Measurements from ENCODE around the gene OFD1. TPM values are rescaled to one million over a fixed set of nuclear protein-coding genes. Genes with fewer than 3 reads are reported as not detected.

Gene OFD1
- polyA plus RNA-seq, 6 donors from 2014 or later, result 26.5 to 60.5 (median 50.4) TPM

GRCh38 chrX:13764281-13764680, 29.7 kb downstream of the OFD1 start:
- no peak overlapping the region for H3K4me3 Mint-ChIP-seq
- peaks cover 0 to 17% (median 0%) of the 10 kb centered on the region in 3 donors for H3K27me3 Mint-ChIP-seq
- peaks cover under 1 to 38% (median 27%) of the 10 kb centered on the region in 3 donors for H3K4me1 Mint-ChIP-seq
- ATAC-seq (ENCODE audit: low read depth in 2 of 2), result no peak
- peaks cover 25 to 53% of the 10 kb centered on the region in 2 donors for H3K36me3 Mint-ChIP-seq
- no peak for DNase-seq
- peaks cover 0 to 1% (median 0%) of the 10 kb centered on the region in 7 donors for H3K9me3 Mint-ChIP-seq
- peak overlapping the region in 2 of 6 donors; percentile 38 to 76 for H3K27ac Mint-ChIP-seq

GRCh38 chrX:13764765-13765164, 30.2 kb downstream of the OFD1 start:
- ATAC-seq (ENCODE audit: low read depth in 2 of 2), result no peak
- H3K9me3 Mint-ChIP-seq, result peaks cover 0 to 1% (median 0%) of the 10 kb centered on the region in 7 donors
- H3K27ac Mint-ChIP-seq, result peak overlapping the region in 2 of 6 donors; percentile 11 to 38
- no peak for DNase-seq
- H3K4me3 Mint-ChIP-seq, result no peak overlapping the region
- H3K4me1 Mint-ChIP-seq, result peaks cover 0 to 33% (median 26%) of the 10 kb centered on the region in 3 donors
- H3K27me3 Mint-ChIP-seq, result peaks cover 0 to 17% (median 0%) of the 10 kb centered on the region in 3 donors
- peaks cover 25 to 56% of the 10 kb centered on the region in 2 donors for H3K36me3 Mint-ChIP-seq

GRCh38 chrX:13768939-13769338, 34.4 kb downstream of the OFD1 start:
- H3K4me3 Mint-ChIP-seq, result no peak overlapping the region
- peaks cover 0 to 1% (median 0%) of the 10 kb centered on the region in 7 donors for H3K9me3 Mint-ChIP-seq
- H3K27ac Mint-ChIP-seq, result no peak overlapping the region
- H3K36me3 Mint-ChIP-seq, result peaks cover 38 to 55% of the 10 kb centered on the region in 2 donors
- H3K27me3 Mint-ChIP-seq, result peaks cover 0 to 24% (median 0%) of the 10 kb centered on the region in 3 donors
- no peak for DNase-seq
- H3K4me1 Mint-ChIP-seq, result peaks cover 0 to 15% (median 8%) of the 10 kb centered on the region in 3 donors
- ATAC-seq (ENCODE audit: low read depth in 2 of 2), result no peak

GRCh38 chrX:13770013-13770535, 35.5 kb downstream of the OFD1 start:
- ATAC-seq (ENCODE audit: low read depth in 2 of 2) (no peak), DNase-seq (no peak)
- H3K4me3 Mint-ChIP-seq, result no peak overlapping the region
- H3K4me1 Mint-ChIP-seq, result peaks cover 0 to 11% (median 2%) of the 10 kb centered on the region in 3 donors
- peaks cover 0 to 1% (median 0%) of the 10 kb centered on the region in 7 donors for H3K9me3 Mint-ChIP-seq
- peaks cover 0 to 24% (median 0%) of the 10 kb centered on the region in 3 donors for H3K27me3 Mint-ChIP-seq
- H3K36me3 Mint-ChIP-seq, result peaks cover 48 to 65% of the 10 kb centered on the region in 2 donors
- H3K27ac Mint-ChIP-seq, result no peak overlapping the region

- Mint-ChIP-seq H3K36me3 (peaks cover 23 to 29% of the 10 kb centered on the region in 2 donors), H3K27ac (peak overlapping the region in 1 of 6 donors; percentile 35)
Observed at GRCh38 chrX:13774696-13775095, 40.1 kb downstream of the OFD1 start.

GRCh38 chrX:13775837-13776236, 41.3 kb downstream of the OFD1 start:
- Mint-ChIP-seq H3K4me1 (no peaks in the 10 kb centered on the region), H3K27ac (peak overlapping the region in 1 of 6 donors; percentile 74), H3K9me3 (no peaks in the 10 kb centered on the region), H3K27me3 (peaks cover 0 to 7% (median 0%) of the 10 kb centered on the region in 3 donors), H3K4me3 (no peak overlapping the region), H3K36me3 (peaks cover 21 to 23% of the 10 kb centered on the region in 2 donors)
- DNase-seq (no peak), ATAC-seq (ENCODE audit: low read depth in 2 of 2) (no peak)

More at GRCh38 chrX:13774696-13775095, 40.1 kb downstream of the OFD1 start:
- Mint-ChIP-seq H3K4me3 (no peak overlapping the region), H3K4me1 (no peaks in the 10 kb centered on the region), H3K9me3 (no peaks in the 10 kb centered on the region), H3K27me3 (peaks cover 0 to 7% (median 0%) of the 10 kb centered on the region in 3 donors)
- DNase-seq (no peak), ATAC-seq (ENCODE audit: low read depth in 2 of 2) (no peak)

GRCh38 chrX:13776387-13776786, 41.8 kb downstream of the OFD1 start:
- DNase-seq (no peak), ATAC-seq (ENCODE audit: low read depth in 2 of 2) (no peak)
- Mint-ChIP-seq H3K36me3 (peaks cover 17 to 23% of the 10 kb centered on the region in 2 donors), H3K27me3 (peaks cover 0 to 7% (median 0%) of the 10 kb centered on the region in 3 donors), H3K9me3 (no peaks in the 10 kb centered on the region), H3K4me3 (no peak overlapping the region), H3K4me1 (no peaks in the 10 kb centered on the region), H3K27ac (peak overlapping the region in 2 of 6 donors; percentile 4 to 74)

- no peaks in the 10 kb centered on the region for H3K27me3 Mint-ChIP-seq
- peak overlapping the region in 2 of 6 donors; percentile 20 to 89 for H3K27ac Mint-ChIP-seq
- no peaks in the 10 kb centered on the region for H3K9me3 Mint-ChIP-seq
- ATAC-seq (ENCODE audit: low read depth in 2 of 2) (no peak), DNase-seq (no peak)
- H3K36me3 Mint-ChIP-seq, result peaks cover 11 to 14% of the 10 kb centered on the region in 2 donors
- no peak overlapping the region for H3K4me3 Mint-ChIP-seq
- H3K4me1 Mint-ChIP-seq, result no peaks in the 10 kb centered on the region
Observed at GRCh38 chrX:13778916-13779315, 44.4 kb downstream of the OFD1 start.

- Mint-ChIP-seq H3K27ac (peak overlapping the region in 1 of 6 donors; percentile 24), H3K9me3 (no peaks in the 10 kb centered on the region), H3K27me3 (no peaks in the 10 kb centered on the region), H3K4me3 (no peak overlapping the region), H3K36me3 (peaks cover 0 to 4% of the 10 kb centered on the region in 2 donors), H3K4me1 (no peaks in the 10 kb centered on the region)
- no peak for ATAC-seq (ENCODE audit: low read depth in 2 of 2)
- DNase-seq, result no peak
Observed at GRCh38 chrX:13780868-13781427, 46.4 kb downstream of the OFD1 start.

- H3K27ac Mint-ChIP-seq, result no peak overlapping the region
- no peak for DNase-seq
- H3K27me3 Mint-ChIP-seq, result peaks cover 0 to 22% (median 0%) of the 10 kb centered on the region in 3 donors
- no peaks in the 10 kb centered on the region for H3K36me3 Mint-ChIP-seq
- H3K4me1 Mint-ChIP-seq, result no peaks in the 10 kb centered on the region
- H3K9me3 Mint-ChIP-seq, result no peaks in the 10 kb centered on the region
- H3K4me3 Mint-ChIP-seq, result no peak overlapping the region
- ATAC-seq (ENCODE audit: low read depth in 2 of 2), result no peak
Observed at GRCh38 chrX:13786048-13786447, 51.5 kb downstream of the OFD1 start.

- no peaks in the 10 kb centered on the region for H3K9me3 Mint-ChIP-seq
- no peaks in the 10 kb centered on the region for H3K36me3 Mint-ChIP-seq
- H3K4me3 Mint-ChIP-seq, result peak overlapping the region in 1 of 8 donors; percentile 60
- DNase-seq (no peak), ATAC-seq (ENCODE audit: low read depth in 2 of 2) (no peak)
- H3K27ac Mint-ChIP-seq, result no peak overlapping the region
- H3K4me1 Mint-ChIP-seq, result no peaks in the 10 kb centered on the region
- H3K27me3 Mint-ChIP-seq, result peaks cover 0 to 44% (median 0%) of the 10 kb centered on the region in 3 donors
Observed at GRCh38 chrX:13790206-13791131, 55.9 kb downstream of the OFD1 start.

- Mint-ChIP-seq H3K36me3 (no peaks in the 10 kb centered on the region), H3K27me3 (peaks cover 0 to 44% (median 0%) of the 10 kb centered on the region in 3 donors), H3K9me3 (no peaks in the 10 kb centered on the region), H3K4me3 (no peak overlapping the region), H3K27ac (no peak overlapping the region), H3K4me1 (no peaks in the 10 kb centered on the region)
- ATAC-seq (ENCODE audit: low read depth in 2 of 2) (no peak), DNase-seq (no peak)
Observed at GRCh38 chrX:13791145-13791544, 56.6 kb downstream of the OFD1 start.

GRCh38 chrX:13791559-13791958, 57.0 kb downstream of the OFD1 start:
- no peaks in the 10 kb centered on the region for H3K4me1 Mint-ChIP-seq
- no peak overlapping the region for H3K4me3 Mint-ChIP-seq
- no peaks in the 10 kb centered on the region for H3K36me3 Mint-ChIP-seq
- H3K27me3 Mint-ChIP-seq, result peaks cover 0 to 44% (median 0%) of the 10 kb centered on the region in 3 donors
- no peaks in the 10 kb centered on the region for H3K9me3 Mint-ChIP-seq
- ATAC-seq (ENCODE audit: low read depth in 2 of 2), result no peak
- no peak overlapping the region for H3K27ac Mint-ChIP-seq
- no peak for DNase-seq
